Motor neuron (in vitro differentiated cells): ENCODE data around the gene LGR4. TPM values are rescaled to one million over a fixed set of nuclear protein-coding genes. Genes with fewer than 3 reads are reported as not detected.

Experiments
- ATAC-seq, 8 experiments: fragments of 200-7000 bp; cut with Tn5 transposase; replicated peaks in 6 of 8; 2 replicates each; pipeline ENCODE4 v1.8.0; 2021; ENCODE audit warnings: mild to moderate bottlenecking in 8 of 8, moderate library complexity in 8 of 8
- H3K27ac ChIP-seq, 2 donors: fragments of 250-450 bp; sonication (Bioruptor Pico); 2 replicates each; pipeline ENCODE4 v1.9.0; 2021; ENCODE audit warnings: antibody characterized with exemption in 2 of 2, mild to moderate bottlenecking in 2 of 2, moderate library complexity in 1 of 2
- H3K4me1 ChIP-seq, 2 donors: fragments of 250-450 bp; sonication (Bioruptor Pico); replicated peaks in 1 of 2; 2 replicates each; pipeline ENCODE4 v1.6.1; 2021; ENCODE audit warnings: antibody characterized with exemption in 2 of 2, mild to moderate bottlenecking in 2 of 2, moderate library complexity in 1 of 2
- H3K4me3 ChIP-seq, 5 donors: fragments of 250-450 bp; sonication (Bioruptor Pico); 2 replicates each; pipeline ENCODE4 v1.9.0; 2021; ENCODE audit warnings: antibody characterized with exemption in 5 of 5, mild to moderate bottlenecking in 5 of 5, moderate library complexity in 4 of 5
- WGBS, 10 experiments: fragments of 450-650 bp; shearing (Covaris generic); methylation state at CpG; one replicate each; pipeline ENCODE4 v1.0.0; 2022; 5-methylcytosine and 5-hydroxymethylcytosine counted together
- in situ Hi-C, 9 experiments: fragments of 400-800 bp; cut with MboI; loops; one replicate each; pipeline ENCODE4 v1.15.0; 2021; ENCODE audit warnings: low sequenced_read_pairs in 9 of 9, low pct_unique_long_range_greater_than_20kb in 2 of 9; ENCODE audit not compliant: unreplicated experiment in 9 of 9
- total RNA-seq, 8 experiments: library from RNA; unstranded; fragments of 300-600 nt; gene quantifications; 2 replicates each; pipeline versions ENCODE4 v1.2.3 to v1.2.4, GENCODE V29; 2022

Gene LGR4
- total RNA-seq, 8 experiments from 2014 or later, result 22.3 to 79.2 (median 36.7) TPM

DNA sequence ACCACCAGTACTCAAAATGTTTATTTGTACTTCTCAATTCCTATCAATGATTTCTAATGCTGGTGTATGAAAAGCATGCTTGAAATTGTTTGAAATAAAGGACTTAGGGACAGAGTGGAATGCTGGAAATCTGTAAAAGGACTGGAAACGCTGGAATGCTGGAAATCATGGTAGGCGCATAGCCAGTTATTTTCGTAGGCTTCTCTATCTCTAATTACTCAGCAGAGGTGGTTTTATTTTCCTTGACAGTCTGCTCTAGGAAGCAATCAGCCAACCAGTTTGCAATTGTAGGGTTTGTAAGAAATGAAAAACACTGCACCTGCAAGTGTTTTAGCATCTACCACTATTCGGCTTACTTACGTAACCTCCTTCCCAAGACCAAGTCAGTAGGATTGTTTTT is 33.2 kb upstream of the LGR4 start:
- WGBS, 10 experiments, result 0 to 27% (median 15%) methylated on average over 1 to 5 of the region's 5 CpGs; no CpG with 5 or more reads in 1 of the 10 experiments
- H3K27ac ChIP-seq, result peak overlapping the region; percentile 95 to 96
- in situ Hi-C loops, result no loop called here
- peaks cover 13 to 14% of the 10 kb centered on the region in 2 donors for H3K4me1 ChIP-seq
- ATAC-seq, result no peak
- H3K4me3 ChIP-seq, result peak overlapping the region; percentile 70 to 91 (median 85)

DNA sequence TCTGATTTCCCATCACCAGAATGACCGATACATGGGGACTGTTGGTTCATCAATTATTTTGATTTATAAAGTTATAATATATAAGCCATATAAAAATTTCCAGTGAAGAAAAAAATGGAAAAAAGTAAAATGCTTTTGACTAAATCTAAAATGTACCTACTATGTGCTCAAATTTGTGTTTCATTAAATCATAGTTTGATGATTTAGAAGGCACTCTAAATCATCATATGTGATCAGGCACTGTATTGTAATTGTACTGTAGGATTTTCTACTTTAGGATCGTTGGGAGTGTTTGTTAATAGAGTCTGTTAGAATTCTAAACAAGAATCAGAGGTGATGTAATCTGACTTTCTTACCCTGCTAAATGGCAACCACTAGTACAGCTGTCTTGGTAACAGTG is 31.6 kb upstream of the LGR4 start:
- no peak for ATAC-seq
- Histone ChIP-seq H3K4me3 (no peak overlapping the region), H3K4me1 (peaks cover 13 to 14% of the 10 kb centered on the region in 2 donors), H3K27ac (no peak overlapping the region)
- 0 to 92% (median 81%) methylated on average over 1 to 2 of the region's 2 CpGs; no CpG with 5 or more reads in 2 of the 10 experiments for WGBS, 10 experiments
- in situ Hi-C loops, result no loop called here

DNA sequence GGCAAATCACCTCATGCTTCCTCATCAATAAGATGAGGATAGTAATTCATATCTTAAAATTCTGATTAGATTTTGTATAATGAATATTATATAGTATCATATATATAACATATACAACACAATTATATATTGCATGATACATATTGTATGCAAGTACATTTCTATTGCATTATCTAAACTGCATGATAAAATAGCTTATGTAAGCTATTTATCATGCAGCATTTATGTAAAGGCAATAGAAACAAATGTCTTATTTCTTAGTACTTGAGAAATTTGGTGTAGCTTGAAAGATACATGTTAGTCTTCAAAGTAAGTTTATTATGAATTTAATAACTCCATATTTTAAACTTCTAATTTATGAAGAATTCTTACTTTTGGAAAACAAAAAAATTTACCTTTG is 28.5 kb upstream of the LGR4 start:
- H3K4me1 ChIP-seq, result peaks cover 7 to 9% of the 10 kb centered on the region in 2 donors
- H3K27ac ChIP-seq, result no peak overlapping the region
- no peak for ATAC-seq
- no peak overlapping the region for H3K4me3 ChIP-seq
- in situ Hi-C loops, result no loop called here

DNA sequence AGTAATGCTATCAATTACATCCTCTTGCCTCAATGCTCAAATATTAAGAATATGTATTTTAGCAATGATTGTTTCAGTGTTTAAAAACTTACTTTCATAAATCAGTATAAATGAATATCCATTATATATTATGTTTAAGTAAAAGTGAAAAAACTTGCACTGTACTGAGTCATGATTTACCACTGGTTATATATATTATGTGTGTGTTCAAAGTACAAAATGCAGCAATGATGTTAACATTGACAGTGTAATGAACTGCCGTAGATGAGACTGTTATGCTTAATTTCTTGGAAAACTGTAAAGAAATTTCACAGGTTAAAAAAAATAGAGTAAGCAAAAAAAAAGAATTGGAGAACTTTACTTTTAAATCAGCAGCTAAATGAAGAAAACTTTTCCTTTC is 25.3 kb upstream of the LGR4 start:
- in situ Hi-C loops, result loop anchor here in 7 of 9 experiments (10.0 to 25.0 kb wide), 6 partner anchors 311 to 1211 kb away; no protein-coding TSS in a partner anchor
- 54 to 100% (median 93%) methylated on average over 1 of the region's 1 CpG for WGBS, 10 experiments
- Histone ChIP-seq H3K4me1 (no peaks in the 10 kb centered on the region), H3K4me3 (no peak overlapping the region), H3K27ac (no peak overlapping the region)
- no peak for ATAC-seq

DNA sequence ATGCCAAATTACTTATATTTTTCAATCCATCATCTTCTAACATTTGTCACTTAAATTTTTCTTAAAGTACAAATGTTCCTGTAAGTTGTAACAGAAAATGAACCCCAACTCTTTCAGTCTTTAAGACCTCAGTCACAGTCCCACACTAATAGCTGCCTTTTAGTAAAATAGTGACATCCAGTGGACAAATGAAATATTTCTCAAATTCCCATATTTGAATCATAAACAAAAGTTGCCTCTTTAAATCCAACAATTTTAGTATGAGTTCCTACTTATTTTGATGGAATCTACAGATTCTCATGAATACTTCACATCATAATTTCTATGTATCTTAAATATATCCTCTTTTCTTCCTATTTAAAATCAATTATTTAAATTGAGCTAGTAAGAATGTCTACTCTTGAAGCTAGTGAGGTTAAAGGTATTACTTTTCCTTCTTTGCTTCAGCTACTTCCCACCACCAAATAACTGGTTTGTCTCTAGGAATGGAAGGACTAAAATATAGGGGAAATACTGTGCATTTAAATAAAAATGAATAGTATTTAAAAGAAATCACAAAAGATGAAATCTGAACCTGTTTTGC is 24.8 kb upstream of the LGR4 start:
- in situ Hi-C loops, result loop anchor here in 7 of 9 experiments (10.0 to 25.0 kb wide), 6 partner anchors 310 to 1210 kb away; no protein-coding TSS in a partner anchor
- Histone ChIP-seq H3K4me3 (no peak overlapping the region), H3K4me1 (no peaks in the 10 kb centered on the region), H3K27ac (no peak overlapping the region)
- peak in 4 of 8 experiments; percentile 37 to 56 (median 54) for ATAC-seq

DNA sequence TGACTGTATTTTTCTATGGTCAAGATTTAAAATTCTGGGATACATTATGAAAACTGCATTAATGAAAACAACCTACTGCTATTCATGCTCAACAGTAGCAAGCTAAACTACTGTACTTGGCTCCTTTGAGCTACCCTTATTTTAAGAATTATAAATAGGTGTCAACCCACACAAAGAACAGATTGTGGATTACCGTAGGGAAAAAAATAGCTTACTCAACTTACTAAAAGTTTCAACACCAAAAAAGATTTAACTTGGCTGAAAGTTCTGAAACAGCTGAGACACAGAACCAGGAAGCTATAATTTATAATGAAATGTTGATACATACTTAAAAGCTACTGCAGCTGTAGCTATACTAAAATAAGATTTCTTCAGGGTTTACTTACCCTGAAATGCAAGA is 23.9 kb upstream of the LGR4 start:
- in situ Hi-C loops, result loop anchor here in 7 of 9 experiments (10.0 to 25.0 kb wide), 6 partner anchors 309 to 1209 kb away; no protein-coding TSS in a partner anchor
- no peak for ATAC-seq
- 11 to 100% (median 88%) methylated on average over 1 of the region's 1 CpG; no CpG with 5 or more reads in 3 of the 10 experiments for WGBS, 10 experiments

DNA sequence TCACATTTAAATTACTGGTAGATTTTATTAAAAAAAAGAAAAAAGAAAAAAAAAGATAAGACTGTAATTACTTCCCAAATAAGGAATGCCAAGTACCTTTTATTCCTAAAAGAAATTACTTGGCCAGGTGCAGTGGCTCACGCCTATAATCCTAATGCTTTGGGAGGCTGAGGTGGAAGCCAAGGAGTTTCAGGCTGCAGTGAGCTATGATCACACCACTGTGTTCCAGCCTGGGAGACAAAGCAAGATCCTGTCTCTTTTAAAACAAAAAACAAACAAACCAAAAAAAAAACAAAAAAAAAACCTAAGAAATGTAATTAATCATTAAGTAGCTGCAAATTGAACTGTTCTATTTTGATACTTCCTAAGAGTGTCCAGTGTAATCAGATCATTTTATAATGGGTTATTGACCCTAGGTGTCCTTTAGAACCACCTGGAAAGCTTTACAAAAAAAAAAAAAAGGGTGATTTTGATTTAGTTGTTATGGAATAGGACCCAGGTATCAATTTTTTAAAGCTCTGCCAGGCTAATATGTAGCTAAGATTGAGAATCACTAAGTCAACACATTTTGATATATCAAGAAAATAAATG is 23.2 kb upstream of the LGR4 start:
- Histone ChIP-seq H3K27ac (no peak overlapping the region), H3K4me3 (no peak overlapping the region), H3K4me1 (no peaks in the 10 kb centered on the region)
- 88 to 100% (median 100%) methylated on average over 1 of the region's 1 CpG; no CpG with 5 or more reads in 1 of the 10 experiments for WGBS, 10 experiments
- ATAC-seq, result no peak
- in situ Hi-C loops, result loop anchor here in 7 of 9 experiments (10.0 to 25.0 kb wide), 6 partner anchors 309 to 1209 kb away; no protein-coding TSS in a partner anchor

More for the DNA sequence above, 23.9 kb upstream of the LGR4 start:
- Histone ChIP-seq H3K4me3 (no peak overlapping the region), H3K4me1 (no peaks in the 10 kb centered on the region), H3K27ac (no peak overlapping the region)

DNA sequence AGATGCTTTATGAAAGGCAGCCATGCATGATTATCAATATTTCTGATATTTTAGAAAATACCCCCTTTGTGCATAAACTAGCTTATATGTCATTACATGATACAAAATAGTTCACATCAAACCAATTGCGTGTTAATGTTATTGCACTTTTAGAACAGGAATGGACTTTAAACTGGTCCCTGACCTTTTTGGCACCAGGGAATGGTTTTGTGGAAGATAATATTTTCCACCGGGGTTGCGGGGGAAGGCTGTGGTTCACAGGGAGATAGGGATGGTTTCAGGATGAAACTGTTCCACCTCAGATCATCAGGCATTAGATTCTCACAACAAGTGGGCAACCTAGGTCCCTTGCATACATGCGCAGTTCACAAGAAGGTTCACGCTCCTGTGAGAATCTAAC is 16.5 kb upstream of the LGR4 start:
- WGBS, 10 experiments, result 72 to 100% (median 99%) methylated on average over 1 to 5 of the region's 5 CpGs; no CpG with 5 or more reads in 2 of the 10 experiments
- Histone ChIP-seq H3K4me3 (no peak overlapping the region), H3K27ac (no peak overlapping the region), H3K4me1 (no peaks in the 10 kb centered on the region)
- in situ Hi-C loops, result loop anchor here in 7 of 9 experiments (25.0 kb wide), 5 partner anchors 302 to 1202 kb away; no protein-coding TSS in a partner anchor
- ATAC-seq, result no peak

DNA sequence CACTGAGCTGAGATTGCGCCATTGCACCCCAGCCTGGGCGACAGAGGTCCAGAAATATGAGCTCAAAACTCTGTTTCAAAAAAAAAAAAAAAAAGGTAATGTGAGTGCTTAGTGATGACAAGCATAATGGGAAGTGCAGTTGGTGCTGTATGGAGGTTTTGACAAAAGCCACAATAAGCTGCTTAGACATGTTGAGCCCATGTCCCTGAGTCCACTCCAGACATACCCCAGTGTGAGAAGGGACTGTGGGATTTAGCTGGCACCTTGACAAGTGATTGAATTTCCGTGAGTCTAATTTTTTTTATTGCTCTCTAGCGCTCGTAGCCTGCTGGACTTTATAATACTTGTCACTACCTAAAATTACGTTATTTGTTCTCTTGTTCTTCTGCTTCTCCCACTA is 15.1 kb upstream of the LGR4 start:
- Histone ChIP-seq H3K27ac (no peak overlapping the region), H3K4me1 (no peaks in the 10 kb centered on the region), H3K4me3 (no peak overlapping the region)
- 45 to 100% (median 100%) methylated on average over 3 to 4 of the region's 6 CpGs; no CpG with 5 or more reads in 1 of the 10 experiments for WGBS, 10 experiments
- ATAC-seq, result no peak
- in situ Hi-C loops, result loop anchor here in 7 of 9 experiments (25.0 kb wide), 5 partner anchors 300 to 1200 kb away; no protein-coding TSS in a partner anchor

DNA sequence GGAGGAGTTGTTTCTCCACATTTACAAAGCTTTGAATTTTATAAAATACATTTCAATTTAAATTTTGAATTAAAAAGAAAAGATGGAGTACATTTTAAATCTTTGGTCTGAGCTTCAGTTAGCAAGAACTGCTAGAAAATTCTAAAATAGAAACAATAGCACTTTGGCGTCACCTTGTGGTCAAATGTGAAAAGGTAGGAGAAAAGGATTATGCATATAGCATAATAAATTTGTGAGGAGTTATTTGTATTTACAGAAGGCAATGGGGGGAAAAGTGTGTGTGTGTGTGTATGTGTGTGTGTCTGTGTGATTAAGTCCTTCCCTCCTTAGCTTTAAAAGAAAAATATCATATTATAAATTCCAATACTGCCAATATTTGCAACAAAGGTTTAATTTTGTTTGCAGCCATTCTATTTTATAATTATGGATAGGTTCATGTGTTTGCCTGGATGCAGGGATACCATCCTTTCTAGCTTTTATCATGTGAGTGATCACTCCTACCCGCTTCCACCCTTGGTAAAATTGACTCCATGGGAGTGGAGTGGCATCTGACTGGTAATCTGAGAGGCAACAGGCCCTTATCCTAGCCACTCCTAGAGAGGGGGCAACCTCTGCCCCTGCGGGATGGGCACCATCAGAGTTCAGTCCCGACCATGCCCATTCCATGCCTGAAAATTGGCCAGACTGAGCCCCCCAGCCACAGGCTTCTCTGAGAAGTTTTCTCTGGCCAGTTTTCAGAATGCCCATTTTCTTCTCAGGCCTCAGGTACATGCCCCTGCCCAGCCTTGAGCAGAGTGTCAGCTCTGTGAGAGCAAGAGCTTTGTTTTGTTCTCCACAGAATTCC is 13.6 kb upstream of the LGR4 start:
- no peak overlapping the region for H3K4me3 ChIP-seq
- in situ Hi-C loops, result loop anchor here in 7 of 9 experiments (25.0 kb wide), 5 partner anchors 299 to 1199 kb away; no protein-coding TSS in a partner anchor
- H3K4me1 ChIP-seq, result no peaks in the 10 kb centered on the region
- 0 to 33% (median 21%) methylated on average over 1 to 4 of the region's 4 CpGs; no CpG with 5 or more reads in 1 of the 10 experiments for WGBS, 10 experiments
- no peak overlapping the region for H3K27ac ChIP-seq
- ATAC-seq, result peak in 6 of 8 experiments; percentile 28 to 84 (median 52)

DNA sequence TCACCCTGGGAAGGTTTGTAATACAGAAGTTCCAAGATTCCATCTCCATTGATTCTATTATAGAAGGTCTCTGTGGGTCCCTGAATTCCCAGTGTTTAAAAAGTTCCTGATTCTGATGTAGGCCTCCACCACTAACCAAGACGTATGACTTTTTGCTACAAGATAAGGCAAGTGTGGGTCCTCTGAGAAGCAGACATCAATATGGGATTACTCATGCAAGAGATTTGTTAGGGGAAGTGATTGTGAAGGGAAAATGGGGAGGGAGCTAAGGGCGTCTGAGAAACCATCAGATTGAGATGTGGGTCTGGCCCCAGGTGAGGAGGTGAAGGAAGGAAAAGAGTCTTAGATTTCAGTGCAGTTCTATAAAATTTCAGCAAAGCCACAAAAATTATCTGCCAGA is 10.2 kb upstream of the LGR4 start:
- in situ Hi-C loops, result loop anchor here in 7 of 9 experiments (25.0 kb wide), 5 partner anchors 295 to 1195 kb away; no protein-coding TSS in a partner anchor
- H3K27ac ChIP-seq, result no peak overlapping the region
- H3K4me1 ChIP-seq, result no peaks in the 10 kb centered on the region
- no peak overlapping the region for H3K4me3 ChIP-seq
- 100% methylated on average over 1 to 2 of the region's 2 CpGs; no CpG with 5 or more reads in 7 of the 10 experiments for WGBS, 10 experiments
- ATAC-seq, result no peak

DNA sequence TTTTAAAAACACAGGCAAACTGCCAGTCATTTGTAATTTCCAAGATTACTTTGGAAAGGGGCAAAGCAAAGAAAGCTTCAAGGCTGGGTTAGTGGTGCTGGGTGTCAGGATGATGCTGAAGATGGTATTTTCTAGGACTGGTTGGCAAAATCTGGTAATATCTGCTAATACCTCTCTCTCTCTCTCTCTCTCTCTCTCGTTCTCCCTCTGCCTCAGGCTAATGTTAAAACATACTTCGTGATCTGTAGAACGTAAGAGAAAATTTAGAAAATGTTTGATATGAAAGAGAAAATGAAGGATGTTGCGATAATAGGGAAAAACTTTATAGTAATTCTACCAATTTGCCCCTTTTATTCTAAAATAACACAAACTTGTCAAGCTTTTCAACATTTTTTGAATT is 9.4 kb upstream of the LGR4 start:
- Histone ChIP-seq H3K4me1 (no peaks in the 10 kb centered on the region), H3K27ac (no peak overlapping the region), H3K4me3 (no peak overlapping the region)
- WGBS, 10 experiments, result 81 to 100% (median 93%) methylated on average over 1 to 4 of the region's 4 CpGs
- in situ Hi-C loops, result loop anchor here in 7 of 9 experiments (25.0 kb wide), 5 partner anchors 295 to 1195 kb away; no protein-coding TSS in a partner anchor
- ATAC-seq, result no peak
